HepG2 (cell line): ENCODE results near the gene YJEFN3. TPM values are rescaled to one million over a fixed set of nuclear protein-coding genes. Genes with fewer than 3 reads are reported as not detected.

Experiments
- CTCF ChIP-seq: sonication (generic); formaldehyde crosslinking; IDR thresholded peaks from 2 replicates; pipeline ENCODE4 v1.5.0; 2020; ENCODE audit warnings: mild to moderate bottlenecking, missing genetic modification reagents, moderate library complexity
- ETV6 ChIP-seq: sonication (generic); formaldehyde crosslinking; conservative IDR thresholded peaks from 2 replicates; pipeline ENCODE4 v1.4.0; 2020; ENCODE audit warnings: missing genetic modification reagents
- HMG20A ChIP-seq: IDR thresholded peaks from 2 replicates; pipeline ENCODE4 v1.6.1; 2016; ENCODE audit warnings: borderline replicate concordance
- LCORL ChIP-seq, 2 experiments: fragments of 450-650 bp in 1 of 2; sonication (generic) in 1 of 2; formaldehyde crosslinking in 1 of 2; IDR thresholded peaks; 2 replicates each; pipeline versions ENCODE4 v1.5.0 to v1.6.1; 2017 to 2020; ENCODE audit warnings: antibody characterized with exemption in 1 of 2, missing genetic modification reagents in 1 of 2
- POGK ChIP-seq: sonication (generic); formaldehyde crosslinking; conservative IDR thresholded peaks from 2 replicates; pipeline ENCODE4 v1.8.0; 2022; ENCODE audit warnings: mild to moderate bottlenecking, moderate library complexity, missing genetic modification reagents
- RAD21 ChIP-seq: fragments of 450-650 bp; formaldehyde crosslinking; IDR thresholded peaks from 2 replicates; pipeline ENCODE4 v1.5.0; 2020; ENCODE audit warnings: mild to moderate bottlenecking
- ZBTB49 ChIP-seq: sonication (generic); formaldehyde crosslinking; IDR thresholded peaks from 2 replicates; pipeline ENCODE4 v1.4.0; 2020; ENCODE audit warnings: missing genetic modification reagents, borderline replicate concordance
- ZNF558 ChIP-seq: sonication (generic); formaldehyde crosslinking; IDR thresholded peaks from 2 replicates; pipeline ENCODE4 v1.9.0; 2022; ENCODE audit warnings: mild to moderate bottlenecking, missing genetic modification reagents, borderline replicate concordance
- ZNF572 ChIP-seq: sonication (generic); formaldehyde crosslinking; IDR thresholded peaks from 2 replicates; pipeline ENCODE4 v1.5.1; 2020; ENCODE audit warnings: mild to moderate bottlenecking, missing genetic modification reagents
- ZNF574 ChIP-seq: sonication (generic); formaldehyde crosslinking; IDR thresholded peaks from 2 replicates; pipeline ENCODE4 v1.4.0; 2020; ENCODE audit warnings: missing genetic modification reagents
- ZNF646 ChIP-seq: sonication (generic); formaldehyde crosslinking; IDR thresholded peaks from 2 replicates; pipeline ENCODE4 v1.9.0; 2021; ENCODE audit warnings: mild to moderate bottlenecking, missing genetic modification reagents
- polyA plus RNA-seq, 8 experiments: library from polyadenylated mRNA; depleted of rRNA in 3 of 8; stranded (reverse) in 7 of 8; unstranded in 1 of 8; fragments of >200 nt; fragmentation: Illumina TruSeq in 4 of 8; extraction: Trizol in 4 of 8; gene quantifications; 2 replicates each; pipeline versions ENCODE4 v1.2.1 to v1.2.3, GENCODE V29; 2011 to 2016; ENCODE audit warnings: low read depth in 4 of 8, missing spikeins in 1 of 8, mixed read lengths in 1 of 8; ENCODE audit not compliant: insufficient read depth in 1 of 8
- total RNA-seq, 5 experiments: library from RNA; depleted of rRNA; stranded (reverse); fragments of >200 nt; fragmentation: Illumina TruSeq; extraction: Trizol; gene quantifications; 2 replicates each; pipeline ENCODE4 v1.2.3, GENCODE V29; 2016; ENCODE audit warnings: low read depth in 1 of 5

YJEFN3 gene
- total and polyA plus RNA-seq, 2 of the 13 experiments (the other 11 are each of a cell fraction or from before 2014, with no cell fraction given) = 0.89 to 4.0 TPM

- TF ChIP-seq CTCF (CRISPR knock-in tag) (peak; percentile 98), ZNF572 (CRISPR knock-in tag) (peak; percentile 81; the same call in 1 of the 2 replicates), RAD21 (CRISPR knock-in tag) (peak; percentile 90), POGK (no peak), ETV6 (CRISPR knock-in tag) (0 out of 2 replicates have a peak, but pooled peaks have one; percentile 36), ZNF646 (CRISPR knock-in tag) (no peak), LCORL (IDR thresholded peaks at IDR 0.05) (no peak), LCORL (CRISPR knock-in tag; IDR thresholded peaks at IDR 0.05) (0 out of 2 replicates have a peak, but pooled peaks have one; percentile 35), ZNF574 (CRISPR knock-in tag) (peak; percentile 53), ZNF558 (CRISPR knock-in tag) (no peak), HMG20A (CRISPR knock-in tag) (no peak), ZBTB49 (CRISPR knock-in tag) (no peak)
Observed at GRCh38 chr19:19531951-19532805, 3.5 kb downstream of the YJEFN3 start (continued).
